Psoas muscle (tissue), 8 donors: ENCODE results near the gene TRABD. TPM values are rescaled to one million over a fixed set of nuclear protein-coding genes. Genes with fewer than 3 reads are reported as not detected.

Source experiments
- ATAC-seq, 4 donors: fragments of 200-7000 bp; cut with Tn5 transposase; one replicate each; pipeline ENCODE4 v1.9.1; 2020; ENCODE audit warnings: moderate library complexity in 3 of 4, mild to moderate bottlenecking in 2 of 4
- DNase-seq, 2 donors: peaks; one replicate each; pipeline ENCODE4 v3.0.0-alpha.2; 2020
- H3K27ac ChIP-seq: fragments of 200-600 bp; one replicate; pipeline ENCODE4 v1.8.0; 2022
- H3K27me3 ChIP-seq, 3 donors: fragments of 200-600 bp in 1 of 3; one replicate each; pipeline versions ENCODE4 v1.6.1 to v1.8.0; 2013 to 2022; ENCODE audit warnings: low read length in 2 of 3, mild to moderate bottlenecking in 2 of 3, moderate library complexity in 1 of 3; ENCODE audit not compliant: insufficient read depth in 3 of 3
- H3K36me3 ChIP-seq, 2 donors: fragments of 200-600 bp in 1 of 2; one replicate each; pipeline versions ENCODE4 v1.6.1 to v1.8.0; 2013 to 2022; ENCODE audit warnings: low read depth in 1 of 2, mild to moderate bottlenecking in 1 of 2, moderate library complexity in 1 of 2; ENCODE audit not compliant: insufficient read depth in 1 of 2
- H3K4me1 ChIP-seq: fragments of 200-600 bp; one replicate; pipeline ENCODE4 v1.8.0; 2022
- H3K4me3 ChIP-seq: fragments of 200-600 bp; one replicate; pipeline ENCODE4 v1.8.0; 2022; ENCODE audit warnings: mild to moderate bottlenecking
- H3K9me3 ChIP-seq: fragments of 200-600 bp; one replicate; pipeline ENCODE4 v1.8.0; 2022
- CTCF ChIP-seq: fragments of 200-600 bp; IDR thresholded peaks from one replicate; pipeline ENCODE4 v1.8.0; 2022; ENCODE audit warnings: antibody characterized with exemption
- WGBS, 3 donors: extraction: QIAGEN DNeasy Blood & Tissue Kit; methylation state at CpG; one replicate each; pipeline versions ENCODE4 v1.1.6 to v1.1.7; 2013; 5-methylcytosine and 5-hydroxymethylcytosine counted together
- intact Hi-C, 2 donors: fragments of 100-400 bp; cut with DNase I; formaldehyde crosslinking; loops; one replicate each; pipeline versions ENCODE4 v1.11.0 to v1.14.2; 2022
- polyA plus RNA-seq, 3 donors: library from polyadenylated mRNA; stranded (reverse); fragments of 200-250 nt; gene quantifications; one replicate each; pipeline ENCODE4 v1.2.3, GENCODE V29; 2013
- total RNA-seq, 4 donors: library from RNA; stranded (reverse); fragmentation: NEBNext Ultra II Directional in 2 of 4; extraction: Animal tissue kit (Norgen Biotek cat#: 25700) in 2 of 4; gene quantifications; one replicate each; pipeline versions ENCODE4 v1.2.1 to v1.2.4, GENCODE V29; 2021 to 2023
- donor health status: healthy with polysubstance abuse.
- donor health status: DM: no; HTN: no; CAD: no; lungs with moderate emphysema.
- donor health status: Bipolar disorder and iron deficiency.
- donor health status: healthy.
- donor health status: DM: yes; HTN: yes; CAD: no.
- donor health status: DM: no; HTN: no; CAD: no.
- donor health status: DM: no; HTN: no; CAD: no.
- donor health status: DM: yes; HTN: yes; CAD: no.

The TRABD gene
- total and polyA plus RNA-seq, 7 donors = 19.9 to 52.1 (median 29.5) TPM

GRCh38 chr22:50222508-50222907 is 36.8 kb downstream of the TRABD start:
- Histone ChIP-seq H3K27me3 (no peaks in the 10 kb centered on the region), H3K27ac (no peak overlapping the region), H3K36me3 (peaks cover 12 to 93% of the 10 kb centered on the region in 2 donors), H3K9me3 (no peaks in the 10 kb centered on the region), H3K4me1 (no peaks in the 10 kb centered on the region), H3K4me3 (no peak overlapping the region)
- no peak for ATAC-seq
- WGBS, 3 donors = 78 to 90% (median 86%) methylated on average over 8 of the region's 8 CpGs
- no peak for TF ChIP-seq CTCF
- DNase-seq = no peak
- intact Hi-C loops = no loop called here

DNA sequence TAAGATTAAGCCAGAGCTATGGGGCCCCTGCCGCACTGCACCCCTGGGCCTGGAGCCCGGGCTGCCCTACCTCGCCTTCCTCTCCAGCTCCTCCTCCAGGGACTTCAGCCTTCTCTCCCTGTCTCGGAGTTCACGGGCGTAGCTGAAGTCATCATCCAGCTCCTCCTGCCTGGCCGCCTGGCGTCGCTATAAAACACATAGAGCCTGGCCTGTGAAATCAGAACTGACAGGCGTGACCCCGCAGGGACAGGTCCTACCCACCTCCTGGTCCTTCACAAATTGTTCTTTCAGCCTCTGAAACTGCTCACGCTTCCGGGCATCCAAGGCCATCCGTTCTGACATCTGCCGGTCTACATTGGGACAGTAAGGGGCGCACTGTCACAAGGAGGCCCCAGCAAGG is 38.4 kb downstream of the TRABD start:
- Histone ChIP-seq H3K9me3 (no peaks in the 10 kb centered on the region), H3K27ac (no peak overlapping the region), H3K27me3 (no peaks in the 10 kb centered on the region), H3K4me1 (no peaks in the 10 kb centered on the region), H3K4me3 (no peak overlapping the region), H3K36me3 (peaks cover 8 to 94% of the 10 kb centered on the region in 2 donors)
- ATAC-seq (no peak), DNase-seq (no peak)
- intact Hi-C loops = no loop called here
- no peak for TF ChIP-seq CTCF
- WGBS, 3 donors = 79 to 85% (median 83%) methylated on average over 16 of the region's 16 CpGs

DNA sequence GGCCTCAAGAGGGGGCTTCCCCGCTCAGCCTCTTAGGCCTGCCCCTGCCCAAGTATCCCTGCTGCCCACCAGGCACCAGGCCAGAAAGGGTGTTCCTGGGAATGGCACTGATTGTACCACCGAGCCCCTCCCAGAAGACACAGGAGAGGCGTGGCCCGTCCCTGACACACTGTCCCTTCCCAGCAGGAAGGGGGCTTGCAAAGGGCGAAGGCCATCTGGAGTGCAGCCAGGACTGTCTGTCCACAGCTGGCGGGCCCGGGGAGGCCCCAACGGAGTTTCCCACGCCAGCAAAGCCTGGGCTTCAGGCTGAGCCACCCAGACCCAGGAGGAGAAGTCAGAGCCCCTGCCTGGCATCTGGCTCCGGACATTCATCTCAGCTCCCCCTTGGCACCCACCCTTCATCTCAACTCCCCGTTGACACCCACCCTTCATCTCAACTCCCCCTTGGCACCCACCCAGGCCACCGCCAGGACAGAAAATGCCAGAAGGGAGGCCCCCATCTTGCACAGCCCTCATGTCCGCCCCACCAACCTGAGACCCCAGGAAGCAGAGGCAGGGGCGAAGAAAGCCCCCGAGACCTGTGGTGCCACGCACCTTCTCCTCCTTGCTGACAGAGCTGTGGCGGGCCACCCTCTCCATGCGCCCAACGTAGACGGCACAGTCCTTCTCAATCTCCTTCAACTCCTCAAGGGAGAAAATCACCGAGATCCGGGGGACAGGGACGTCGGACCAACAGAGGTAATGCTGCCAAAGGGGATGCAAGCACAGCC is 39.7 kb downstream of the TRABD start:
- DNase-seq = no peak
- no peak overlapping the region for H3K27ac ChIP-seq
- no peaks in the 10 kb centered on the region for H3K27me3 ChIP-seq
- H3K36me3 ChIP-seq = peaks cover 7 to 99% of the 10 kb centered on the region in 2 donors
- no peaks in the 10 kb centered on the region for H3K4me1 ChIP-seq
- no peaks in the 10 kb centered on the region for H3K9me3 ChIP-seq
- intact Hi-C loops = no loop called here
- ATAC-seq = no peak
- 68 to 81% (median 78%) methylated on average over 20 to 24 of the region's 24 CpGs for WGBS, 3 donors
- TF ChIP-seq CTCF = no peak
- no peak overlapping the region for H3K4me3 ChIP-seq

GRCh38 chr22:50226063-50226874 is 40.6 kb downstream of the TRABD start:
- ATAC-seq = no peak
- intact Hi-C loops = no loop called here

More at GRCh38 chr22:50226063-50226874, 40.6 kb downstream of the TRABD start:
- Histone ChIP-seq H3K27ac (no peak overlapping the region), H3K4me3 (no peak overlapping the region), H3K27me3 (no peaks in the 10 kb centered on the region), H3K4me1 (no peaks in the 10 kb centered on the region), H3K9me3 (no peaks in the 10 kb centered on the region), H3K36me3 (peaks cover 6 to 90% of the 10 kb centered on the region in 2 donors)
- TF ChIP-seq CTCF = no peak
- 89 to 92% (median 89%) methylated on average over 29 to 31 of the region's 31 CpGs for WGBS, 3 donors
- DNase-seq = no peak
